Mucosa of stomach (tissue), 1 donor: ENCODE results near the gene C2CD5.

ENCODE experiments used
- H3K27me3 ChIP-seq: one replicate; pipeline ENCODE4 v1.7.0; 2013; ENCODE audit warnings: mild to moderate bottlenecking, low read length; ENCODE audit not compliant: control insufficient read depth, insufficient read depth
- H3K36me3 ChIP-seq: one replicate; pipeline ENCODE4 v1.7.0; 2013; ENCODE audit warnings: low read length; ENCODE audit not compliant: control insufficient read depth, insufficient read depth
- H3K4me1 ChIP-seq: one replicate; pipeline ENCODE4 v1.7.0; 2013; ENCODE audit warnings: mild to moderate bottlenecking, low read length; ENCODE audit not compliant: control insufficient read depth, insufficient read depth
- H3K4me3 ChIP-seq: one replicate; pipeline ENCODE4 v1.7.0; 2013; ENCODE audit warnings: low read length
- H3K9ac ChIP-seq: one replicate; pipeline ENCODE4 v1.7.0; 2013; ENCODE audit warnings: mild to moderate bottlenecking, low read length, moderate library complexity
- H3K9me3 ChIP-seq: one replicate; pipeline ENCODE4 v1.7.0; 2013; ENCODE audit warnings: mild to moderate bottlenecking, low read length, moderate library complexity; ENCODE audit not compliant: control insufficient read depth
- donor health status: Pancreatic carcinoma.

The C2CD5 gene

GRCh38 chr12:22443379-22444316 lies 100.7 kb downstream of the C2CD5 start:
- Histone ChIP-seq H3K9ac (no peak overlapping the region), H3K4me3 (no peak overlapping the region), H3K4me1 (no peaks in the 10 kb centered on the region), H3K27me3 (no peaks in the 10 kb centered on the region), H3K9me3 (no peaks in the 10 kb centered on the region), H3K36me3 (no peaks in the 10 kb centered on the region)

GRCh38 chr12:22437031-22437806 lies 107.1 kb downstream of the C2CD5 start:
- Histone ChIP-seq H3K36me3 (no peaks in the 10 kb centered on the region), H3K4me3 (no peak overlapping the region), H3K27me3 (no peaks in the 10 kb centered on the region), H3K4me1 (no peaks in the 10 kb centered on the region), H3K9ac (no peak overlapping the region), H3K9me3 (no peaks in the 10 kb centered on the region)

- Histone ChIP-seq H3K4me1 (no peaks in the 10 kb centered on the region), H3K9me3 (no peaks in the 10 kb centered on the region), H3K27me3 (no peaks in the 10 kb centered on the region), H3K4me3 (no peak overlapping the region), H3K9ac (no peak overlapping the region), H3K36me3 (no peaks in the 10 kb centered on the region)
These were observed 108.8 kb downstream of the C2CD5 start for GRCh38 chr12:22435583-22435982.

GRCh38 chr12:22431693-22432251 lies 112.6 kb downstream of the C2CD5 start:
- H3K4me1 ChIP-seq, result no peaks in the 10 kb centered on the region

GRCh38 chr12:22416801-22417200 lies 127.5 kb downstream of the C2CD5 start:
- Histone ChIP-seq H3K4me1 (no peaks in the 10 kb centered on the region), H3K4me3 (no peak overlapping the region), H3K27me3 (no peaks in the 10 kb centered on the region), H3K9ac (no peak overlapping the region), H3K9me3 (no peaks in the 10 kb centered on the region), H3K36me3 (no peaks in the 10 kb centered on the region)

More at GRCh38 chr12:22431693-22432251, 112.6 kb downstream of the C2CD5 start:
- H3K9me3 ChIP-seq, result no peaks in the 10 kb centered on the region
- H3K9ac ChIP-seq, result no peak overlapping the region
- no peaks in the 10 kb centered on the region for H3K36me3 ChIP-seq
- no peaks in the 10 kb centered on the region for H3K27me3 ChIP-seq
- H3K4me3 ChIP-seq, result no peak overlapping the region

- H3K9ac ChIP-seq, result no peak overlapping the region
- H3K9me3 ChIP-seq, result no peaks in the 10 kb centered on the region
- H3K4me1 ChIP-seq, result no peaks in the 10 kb centered on the region
- H3K4me3 ChIP-seq, result no peak overlapping the region
- no peaks in the 10 kb centered on the region for H3K27me3 ChIP-seq
- no peaks in the 10 kb centered on the region for H3K36me3 ChIP-seq
These were observed 128.7 kb downstream of the C2CD5 start for GRCh38 chr12:22415342-22416309.

GRCh38 chr12:22414742-22415141 lies 129.6 kb downstream of the C2CD5 start:
- Histone ChIP-seq H3K27me3 (no peaks in the 10 kb centered on the region), H3K4me3 (no peak overlapping the region), H3K9ac (no peak overlapping the region), H3K9me3 (no peaks in the 10 kb centered on the region), H3K4me1 (no peaks in the 10 kb centered on the region), H3K36me3 (no peaks in the 10 kb centered on the region)

- Histone ChIP-seq H3K4me1 (no peaks in the 10 kb centered on the region), H3K4me3 (no peak overlapping the region)
These were observed 130.8 kb downstream of the C2CD5 start for GRCh38 chr12:22413592-22413991.

GRCh38 chr12:22412581-22412980 lies 131.8 kb downstream of the C2CD5 start:
- H3K9me3 ChIP-seq, result no peaks in the 10 kb centered on the region
- H3K4me1 ChIP-seq, result no peaks in the 10 kb centered on the region
- no peak overlapping the region for H3K9ac ChIP-seq
- no peaks in the 10 kb centered on the region for H3K36me3 ChIP-seq
- H3K27me3 ChIP-seq, result no peaks in the 10 kb centered on the region
- no peak overlapping the region for H3K4me3 ChIP-seq

More at GRCh38 chr12:22413592-22413991, 130.8 kb downstream of the C2CD5 start:
- Histone ChIP-seq H3K9me3 (no peaks in the 10 kb centered on the region), H3K9ac (no peak overlapping the region), H3K27me3 (no peaks in the 10 kb centered on the region), H3K36me3 (no peaks in the 10 kb centered on the region)

- Histone ChIP-seq H3K4me1 (no peaks in the 10 kb centered on the region), H3K36me3 (no peaks in the 10 kb centered on the region), H3K9ac (no peak overlapping the region), H3K4me3 (no peak overlapping the region), H3K27me3 (no peaks in the 10 kb centered on the region), H3K9me3 (no peaks in the 10 kb centered on the region)
These were observed 133.9 kb downstream of the C2CD5 start for GRCh38 chr12:22410486-22410885.

- no peak overlapping the region for H3K9ac ChIP-seq
These were observed 134.8 kb downstream of the C2CD5 start for GRCh38 chr12:22409377-22410164.

More at GRCh38 chr12:22409377-22410164, 134.8 kb downstream of the C2CD5 start:
- H3K4me3 ChIP-seq, result no peak overlapping the region
- H3K4me1 ChIP-seq, result no peaks in the 10 kb centered on the region
- no peaks in the 10 kb centered on the region for H3K36me3 ChIP-seq
- no peaks in the 10 kb centered on the region for H3K27me3 ChIP-seq
- no peaks in the 10 kb centered on the region for H3K9me3 ChIP-seq
